Common myeloid progenitor, CD34-positive (primary cell): Measurements from ENCODE around the gene GRHL1.

Experiments used
- CTCF ChIA-PET: fragments of 350-600 bp; sonication (Branson Sonifier 250); formaldehyde crosslinking; loops from one replicate; lab custom pipeline; 2021; ENCODE audit warnings: antibody characterized with exemption; lab: Charles Lee
- POLR2A ChIA-PET: fragments of 350-600 bp; sonication (Branson Sonifier 250); formaldehyde crosslinking; loops from one replicate; lab custom pipeline; 2021; ENCODE audit warnings: antibody characterized with exemption; lab: Charles Lee
- DNase-seq, 3 donors: peaks; one replicate each; pipeline versions ENCODE4 v3.0.0 to v3.0.0-alpha.2; 2013
- H3K27ac ChIP-seq, 2 experiments: 1 replicate in 1 of 2; 2 replicates in 1 of 2; pipeline ENCODE4 v1.7.0; 2013; ENCODE audit warnings: inconsistent platforms in 2 of 2, low read length in 2 of 2, mild to moderate bottlenecking in 2 of 2, low read depth in 1 of 2, moderate library complexity in 1 of 2; ENCODE audit not compliant: severe bottlenecking in 2 of 2, insufficient read depth in 1 of 2, poor library complexity in 1 of 2
- H3K27me3 ChIP-seq, 5 experiments: replicated peaks in 2 of 5; 1 replicate in 3 of 5; 2 replicates in 2 of 5; pipeline versions ENCODE4 v1.6.1 to v1.7.0; 2013; ENCODE audit warnings: low read length in 4 of 5, mild to moderate bottlenecking in 2 of 5, moderate library complexity in 2 of 5, inconsistent platforms in 1 of 5; ENCODE audit not compliant: insufficient read depth in 5 of 5, control insufficient read depth in 4 of 5
- H3K36me3 ChIP-seq, 4 experiments: 1 replicate in 2 of 4; 2 replicates in 2 of 4; pipeline versions ENCODE4 v1.6.1 to v1.7.0; 2013; ENCODE audit warnings: low read length in 3 of 4, control low read depth in 1 of 4, mild to moderate bottlenecking in 1 of 4; ENCODE audit not compliant: control insufficient read depth in 4 of 4, insufficient read depth in 4 of 4
- H3K4me1 ChIP-seq, 4 experiments: 1 replicate in 3 of 4; 2 replicates in 1 of 4; pipeline versions ENCODE4 v1.6.1 to v1.7.1; 2013; ENCODE audit warnings: low read length in 3 of 4, mild to moderate bottlenecking in 3 of 4, control low read depth in 1 of 4, inconsistent platforms in 1 of 4, moderate library complexity in 1 of 4; ENCODE audit not compliant: control insufficient read depth in 4 of 4, insufficient read depth in 4 of 4; ENCODE audit errors: control extremely low read depth in 1 of 4
- H3K4me3 ChIP-seq, 7 experiments: 1 replicate in 4 of 7; 2 replicates in 3 of 7; pipeline versions ENCODE4 v1.5.1 to v1.7.0; 2013; ENCODE audit warnings: mild to moderate bottlenecking in 7 of 7, low read length in 6 of 7, moderate library complexity in 6 of 7, inconsistent platforms in 2 of 7, low read depth in 2 of 7, control low read depth in 1 of 7; ENCODE audit not compliant: insufficient read depth in 4 of 7, control insufficient read depth in 1 of 7; ENCODE audit errors: extremely low read depth in 1 of 7
- H3K9me3 ChIP-seq, 5 experiments: 1 replicate in 4 of 5; 2 replicates in 1 of 5; pipeline versions ENCODE4 v1.6.1 to v1.7.1; 2013; ENCODE audit warnings: low read length in 4 of 5, mild to moderate bottlenecking in 2 of 5, inconsistent platforms in 1 of 5, low read depth in 1 of 5, moderate library complexity in 1 of 5; ENCODE audit not compliant: control insufficient read depth in 4 of 5, insufficient read depth in 2 of 5; ENCODE audit errors: control extremely low read depth in 1 of 5
- WGBS: methylation state at CpG from one replicate; pipeline ENCODE4 v1.1.5; 2013; ENCODE audit not compliant: insufficient coverage; 5-methylcytosine and 5-hydroxymethylcytosine counted together

The GRHL1 gene

GRCh38 chr2:10045561-10046355 is 94.3 kb downstream of the GRHL1 start:
- CTCF ChIA-PET = interaction anchor here (1.0 to 11.9 kb wide), 8 partner anchors 12 to 247 kb away, joined by 3 to 181 read pairs (median 16); no protein-coding TSS in a partner anchor
- peaks cover 0 to 2% (median 0%) of the 10 kb centered on the region in 5 experiments for H3K27me3 ChIP-seq
- H3K9me3 ChIP-seq = peaks cover 0 to 9% (median 0%) of the 10 kb centered on the region in 5 experiments
- H3K27ac ChIP-seq = no peak overlapping the region
- POLR2A ChIA-PET = interaction anchor here (0.6 kb wide), 1 partner anchor 51 kb away, joined by 3 read pairs; no protein-coding TSS in a partner anchor
- WGBS = 95% methylated on average over 20 of the region's 20 CpGs
- DNase-seq = no peak
- H3K36me3 ChIP-seq = peaks cover 0 to 33% (median 23%) of the 10 kb centered on the region in 4 experiments
- H3K4me3 ChIP-seq = no peak overlapping the region
- H3K4me1 ChIP-seq = peaks cover 0 to 20% (median 10%) of the 10 kb centered on the region in 4 experiments

GRCh38 chr2:10046931-10047330 is 95.4 kb downstream of the GRHL1 start:
- Histone ChIP-seq H3K4me1 (peaks cover 0 to 20% (median 10%) of the 10 kb centered on the region in 4 experiments), H3K27ac (no peak overlapping the region), H3K4me3 (no peak overlapping the region), H3K27me3 (peaks cover 0 to 2% (median 0%) of the 10 kb centered on the region in 5 experiments), H3K9me3 (peaks cover 0 to 7% (median 0%) of the 10 kb centered on the region in 5 experiments), H3K36me3 (peaks cover 0 to 38% (median 23%) of the 10 kb centered on the region in 4 experiments)
- POLR2A ChIA-PET = interaction anchor here (0.7 kb wide), 1 partner anchor 246 kb away, joined by 3 read pairs; no protein-coding TSS in a partner anchor
- WGBS = 93% methylated on average over 7 of the region's 7 CpGs
- DNase-seq = no peak
- CTCF ChIA-PET = interaction anchor here (1.0 to 11.9 kb wide), 13 partner anchors 11 to 248 kb away, joined by 3 to 181 read pairs (median 6); no protein-coding TSS in a partner anchor

GRCh38 chr2:10047616-10048500 is 96.4 kb downstream of the GRHL1 start:
- POLR2A ChIA-PET = interaction anchor here (0.6 to 1.0 kb wide), 2 partner anchors 18 to 1235 kb away, joined by 4 to 5 read pairs; no protein-coding TSS in a partner anchor
- WGBS = 98% methylated on average over 15 of the region's 15 CpGs
- H3K36me3 ChIP-seq = peaks cover 2 to 45% (median 26%) of the 10 kb centered on the region in 4 experiments
- H3K4me1 ChIP-seq = peaks cover 0 to 11% (median 5%) of the 10 kb centered on the region in 4 experiments
- no peak for DNase-seq
- CTCF ChIA-PET = interaction anchor here (0.6 to 11.9 kb wide), 24 partner anchors 10 to 403 kb away, joined by 3 to 181 read pairs (median 4); no protein-coding TSS in a partner anchor
- H3K27me3 ChIP-seq = no peaks in the 10 kb centered on the region
- no peak overlapping the region for H3K4me3 ChIP-seq
- H3K27ac ChIP-seq = no peak overlapping the region
- H3K9me3 ChIP-seq = peaks cover 0 to under 1% (median 0%) of the 10 kb centered on the region in 5 experiments

GRCh38 chr2:10048501-10049171 is 97.1 kb downstream of the GRHL1 start:
- WGBS = 86% methylated on average over 7 of the region's 10 CpGs
- POLR2A ChIA-PET = interaction anchor here (0.6 to 1.0 kb wide), 2 partner anchors 17 to 1235 kb away, joined by 4 to 5 read pairs; no protein-coding TSS in a partner anchor
- DNase-seq = peak; percentile 56 to 82 (median 72)
- Histone ChIP-seq H3K4me1 (peaks cover 0 to 9% (median 4%) of the 10 kb centered on the region in 4 experiments), H3K4me3 (no peak overlapping the region), H3K27me3 (no peaks in the 10 kb centered on the region), H3K9me3 (no peaks in the 10 kb centered on the region), H3K27ac (no peak overlapping the region), H3K36me3 (peaks cover 4 to 53% (median 28%) of the 10 kb centered on the region in 4 experiments)
- CTCF ChIA-PET = interaction anchor here (0.6 to 11.9 kb wide), 19 partner anchors 9 to 404 kb away, joined by 3 to 181 read pairs (median 4); no protein-coding TSS in a partner anchor
